LNCaP clone FGC (cell line): ENCODE data around the gene VPS37D.
"Not testable (repeated sequence)": the region's sequence is repeated elsewhere in the genome, so short reads cannot be mapped to it uniquely, and the experiment has no call there.

Experiments
- DNase-seq: peaks from one replicate; pipeline ENCODE4 v3.0.0-alpha.2; 2011; ENCODE audit warnings: low read depth
- H3K4me3 ChIP-seq: 2 replicates; pipeline ENCODE4 v1.5.1; 2011; ENCODE audit warnings: mild to moderate bottlenecking, low read depth, low read length, control low read depth
- TF ChIP-seq, protein P1 (sequence below): IDR thresholded peaks from 2 replicates; pipeline ENCODE4 v1.5.1; 2012; ENCODE audit warnings: mild to moderate bottlenecking; ENCODE audit not compliant: control insufficient read depth, insufficient read depth; ENCODE audit errors: extremely low read depth

The VPS37D gene

DNA sequence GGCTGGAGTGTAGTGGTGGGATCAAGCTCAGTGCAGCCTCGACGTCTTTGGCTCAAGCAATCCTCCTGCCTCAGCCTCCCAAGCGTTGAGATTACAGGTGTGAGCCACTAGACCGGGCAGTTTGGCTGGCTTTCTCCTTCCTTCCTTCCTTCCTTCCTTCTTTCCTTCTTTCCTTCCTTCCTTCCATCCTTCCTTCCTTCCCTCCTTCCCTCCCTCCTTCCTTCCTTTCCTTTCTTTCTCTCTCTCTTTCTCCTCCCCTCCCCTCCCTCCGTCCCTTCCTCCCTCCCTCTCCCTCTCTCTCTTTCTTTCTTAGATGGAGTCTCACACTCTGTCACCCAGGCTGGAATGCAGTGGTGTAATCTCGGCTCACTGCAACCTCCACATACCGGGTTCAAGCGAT is 7.6 kb upstream of the VPS37D start:
- TF ChIP-seq, protein P1, sequence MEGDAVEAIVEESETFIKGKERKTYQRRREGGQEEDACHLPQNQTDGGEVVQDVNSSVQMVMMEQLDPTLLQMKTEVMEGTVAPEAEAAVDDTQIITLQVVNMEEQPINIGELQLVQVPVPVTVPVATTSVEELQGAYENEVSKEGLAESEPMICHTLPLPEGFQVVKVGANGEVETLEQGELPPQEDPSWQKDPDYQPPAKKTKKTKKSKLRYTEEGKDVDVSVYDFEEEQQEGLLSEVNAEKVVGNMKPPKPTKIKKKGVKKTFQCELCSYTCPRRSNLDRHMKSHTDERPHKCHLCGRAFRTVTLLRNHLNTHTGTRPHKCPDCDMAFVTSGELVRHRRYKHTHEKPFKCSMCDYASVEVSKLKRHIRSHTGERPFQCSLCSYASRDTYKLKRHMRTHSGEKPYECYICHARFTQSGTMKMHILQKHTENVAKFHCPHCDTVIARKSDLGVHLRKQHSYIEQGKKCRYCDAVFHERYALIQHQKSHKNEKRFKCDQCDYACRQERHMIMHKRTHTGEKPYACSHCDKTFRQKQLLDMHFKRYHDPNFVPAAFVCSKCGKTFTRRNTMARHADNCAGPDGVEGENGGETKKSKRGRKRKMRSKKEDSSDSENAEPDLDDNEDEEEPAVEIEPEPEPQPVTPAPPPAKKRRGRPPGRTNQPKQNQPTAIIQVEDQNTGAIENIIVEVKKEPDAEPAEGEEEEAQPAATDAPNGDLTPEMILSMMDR: no peak
- no peak for DNase-seq
- H3K4me3 ChIP-seq: no peak overlapping the region

DNA sequence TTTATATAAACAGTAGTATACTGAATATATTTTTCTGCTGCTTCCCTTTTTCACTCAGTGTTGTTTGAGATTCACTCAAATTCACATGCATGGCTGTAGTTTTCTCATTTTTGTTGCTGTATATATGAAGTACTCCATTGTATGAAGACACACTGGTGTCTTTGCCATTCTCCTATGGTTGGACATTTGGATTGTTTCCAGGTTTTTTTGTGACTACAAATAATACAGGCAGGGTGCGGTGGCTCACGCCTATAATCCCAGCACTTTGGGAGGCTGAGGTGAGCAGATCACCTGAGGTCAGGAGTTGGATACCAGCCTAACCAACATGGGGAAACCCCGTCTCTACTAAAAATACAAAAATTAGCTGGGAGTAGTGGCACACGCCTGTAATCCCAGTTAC is 7.0 kb upstream of the VPS37D start:
- H3K4me3 ChIP-seq, DNase-seq: not testable (repeated sequence)

DNA sequence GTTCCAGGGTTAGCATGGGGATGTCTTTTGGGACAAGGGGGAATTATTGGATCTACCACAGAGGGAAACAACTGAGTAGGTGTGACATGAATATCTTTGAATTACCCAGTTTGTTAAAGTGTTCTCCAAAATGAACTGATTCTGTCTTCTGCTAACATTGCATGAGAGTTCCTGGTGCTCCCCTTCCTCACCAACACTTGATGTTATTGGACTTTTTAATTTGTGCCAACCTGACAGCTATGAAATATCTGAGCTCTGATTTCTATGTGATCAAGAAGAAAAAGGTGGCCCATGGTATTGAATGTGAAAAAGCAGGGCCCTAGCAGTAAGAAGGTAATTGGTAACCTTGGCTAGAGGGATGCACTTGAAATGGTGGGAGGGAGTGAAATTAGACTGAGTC is 4.6 kb upstream of the VPS37D start:
- TF ChIP-seq, protein P1: no peak
- no peak overlapping the region for H3K4me3 ChIP-seq
- DNase-seq: no peak

- TF ChIP-seq, protein P1: no peak
- peak overlapping the region; percentile 59 for H3K4me3 ChIP-seq
- no peak for DNase-seq
Observed at GRCh38 chr7:73668103-73668885, 663 bp downstream of the VPS37D start.

DNA sequence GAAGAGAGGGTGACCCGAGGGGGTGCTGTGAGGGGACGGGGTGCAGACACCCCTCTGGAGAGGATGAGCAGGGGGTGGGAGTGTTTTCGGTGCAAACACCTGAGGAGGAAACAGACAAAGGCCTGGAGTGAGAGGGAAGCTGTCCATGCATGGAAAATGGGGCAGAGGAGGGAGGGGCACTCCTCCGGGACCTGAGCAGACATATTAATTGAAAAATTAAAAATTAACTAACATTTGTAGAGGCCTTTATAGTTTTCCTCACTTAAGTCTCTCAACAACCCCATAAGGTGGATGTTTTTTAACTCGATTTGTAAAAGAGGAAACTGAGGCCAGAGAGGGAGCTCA is 1.2 kb downstream of the VPS37D start:
- peak overlapping the region; percentile 59 for H3K4me3 ChIP-seq
- TF ChIP-seq, protein P1: no peak
- DNase-seq: no peak

DNA sequence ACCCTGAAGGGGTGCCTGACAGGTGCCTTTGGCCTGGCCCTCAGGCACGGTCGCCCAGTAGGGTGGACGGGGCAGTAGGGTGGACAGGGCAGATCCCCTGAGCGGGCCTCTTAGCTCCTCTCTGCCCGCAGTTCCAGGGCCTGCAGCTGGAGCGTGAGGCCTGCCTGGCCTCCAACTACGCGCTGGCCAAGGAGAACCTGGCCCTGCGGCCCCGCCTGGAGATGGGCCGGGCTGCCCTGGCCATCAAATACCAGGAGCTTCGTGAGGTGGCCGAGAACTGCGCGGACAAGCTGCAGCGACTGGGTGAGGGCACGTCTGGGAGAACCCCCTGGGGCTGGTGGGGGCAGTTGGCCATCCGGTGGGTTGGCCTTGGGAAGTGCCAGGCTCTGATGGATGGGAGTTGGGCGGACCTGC is 1.7 kb downstream of the VPS37D start:
- no peak overlapping the region for H3K4me3 ChIP-seq
- TF ChIP-seq, protein P1: no peak
- DNase-seq: no peak

DNA sequence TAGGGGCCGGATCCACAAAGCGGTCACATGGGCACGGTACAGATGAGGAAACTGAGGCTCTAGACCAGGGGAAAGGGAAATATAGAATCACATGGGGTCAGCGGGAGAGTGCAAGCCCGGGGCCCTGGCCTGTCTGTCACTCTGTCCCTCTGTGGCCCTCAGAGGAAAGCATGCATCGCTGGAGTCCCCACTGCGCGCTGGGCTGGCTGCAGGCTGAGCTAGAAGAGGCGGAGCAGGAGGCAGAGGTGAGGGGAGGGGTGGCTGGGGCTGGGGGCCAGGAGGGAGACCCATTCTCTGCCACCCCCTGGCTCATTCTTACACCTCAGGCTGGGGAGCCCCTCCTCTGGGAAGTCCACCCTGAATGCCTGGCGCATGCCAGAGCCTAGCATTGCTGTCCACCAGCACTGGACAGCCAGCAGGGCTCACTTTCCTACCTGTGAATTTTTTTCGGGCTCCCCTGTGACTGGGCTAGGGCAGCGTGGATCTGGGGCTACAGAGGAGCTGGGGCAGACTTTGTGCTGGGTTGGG is 2.3 kb downstream of the VPS37D start:
- H3K4me3 ChIP-seq: no peak overlapping the region
- TF ChIP-seq, protein P1: no peak
- DNase-seq: no peak
